HG03571 (cell line): ENCODE data around the gene EMP3.
"Not testable (repeated sequence)": the region's sequence is repeated elsewhere in the genome, so short reads cannot be mapped to it uniquely, and the experiment has no call there.

Experiments
- ATAC-seq: cut with Tn5 transposase; IDR thresholded peaks from one replicate; pipeline ENCODE4 v1.9.1; 2021; ENCODE audit not compliant: unreplicated experiment

Gene EMP3

GRCh38 chr19:48325265-48325910, at the start of gene EMP3:
Gene EMP3 (plus strand): TSS chr19:48325552. CDS start chr19:48326845, 1,293 bp downstream.
- ATAC-seq = no peak

GRCh38 chr19:48279747-48280146, 45.6 kb upstream of the EMP3 start:
- ATAC-seq = no peak

GRCh38 chr19:48283908-48284307, 41.4 kb upstream of the EMP3 start:
- ATAC-seq = no peak

- ATAC-seq = no peak
These were observed 40.5 kb upstream of the EMP3 start for GRCh38 chr19:48284896-48285295.

- ATAC-seq = no peak
These were observed 37.6 kb upstream of the EMP3 start for GRCh38 chr19:48287748-48288147.

GRCh38 chr19:48290401-48290770, 35.0 kb upstream of the EMP3 start:
- ATAC-seq = no peak

GRCh38 chr19:48290771-48291488, 34.4 kb upstream of the EMP3 start:
- no peak for ATAC-seq

GRCh38 chr19:48291489-48291815, 33.9 kb upstream of the EMP3 start:
- ATAC-seq = not testable (repeated sequence)

- ATAC-seq = no peak
These were observed 32.6 kb upstream of the EMP3 start for GRCh38 chr19:48292798-48293197.

GRCh38 chr19:48295458-48295857, 29.9 kb upstream of the EMP3 start:
- no peak for ATAC-seq

- no peak for ATAC-seq
These were observed 28.2 kb upstream of the EMP3 start for GRCh38 chr19:48296963-48297734.

GRCh38 chr19:48297975-48298374, 27.4 kb upstream of the EMP3 start:
- no peak for ATAC-seq

- ATAC-seq = no peak
These were observed 23.3 kb upstream of the EMP3 start for GRCh38 chr19:48301886-48302599.

- ATAC-seq = no peak
These were observed 22.8 kb upstream of the EMP3 start for GRCh38 chr19:48302600-48302959.

- ATAC-seq = no peak
These were observed 22.0 kb upstream of the EMP3 start for GRCh38 chr19:48303367-48303766.

- no peak for ATAC-seq
These were observed 21.5 kb upstream of the EMP3 start for GRCh38 chr19:48303866-48304265.

- ATAC-seq = no peak
These were observed 16.4 kb upstream of the EMP3 start for GRCh38 chr19:48308631-48309586.

GRCh38 chr19:48309731-48310130, 15.6 kb upstream of the EMP3 start:
- ATAC-seq = not testable (repeated sequence)

GRCh38 chr19:48310227-48310626, 15.1 kb upstream of the EMP3 start:
- ATAC-seq = no peak

- no peak for ATAC-seq
These were observed 14.0 kb upstream of the EMP3 start for GRCh38 chr19:48311384-48311783.
